ENCODE measurements around the gene EDEM1.

GRCh38 chr3:5258526-5258925 is 71.0 kb downstream of the EDEM1 start:
- TF ChIP-seq CTCF (IDR thresholded peaks at IDR 0.05; ENCODE audit: insufficient read depth, low read length, poor library complexity, severe bottlenecking) = no peak
- no peak for TF ChIP-seq EZH2phosphoT487 (conservative IDR thresholded peaks at IDR 0.05; ENCODE audit: low read length)
